Measurements from ENCODE around the gene AUH.

GRCh38 chr9:91391818-91392217, 30.1 kb upstream of the AUH start:
- no peak for TF ChIP-seq EZH2 (IDR thresholded peaks at IDR 0.05; ENCODE audit: borderline replicate concordance, insufficient read depth, low read depth, low read length, poor library complexity, severe bottlenecking)
- no peak for TF ChIP-seq CTCF (IDR thresholded peaks at IDR 0.05)

Data from B cell (primary cell).